ENCODE data around the gene C4A. TPM values are rescaled to one million over a fixed set of nuclear protein-coding genes. Genes with fewer than 3 reads are reported as not detected.

Gene C4A
- total and polyA plus RNA-seq, 2 of the 8 experiments (the other 6 are each of a cell fraction or from before 2014, with no cell fraction given): 0.62 to 2.4 TPM

- Histone ChIP-seq H4K5ac (ENCODE audit: insufficient read length, low read depth, low read length) (no peak overlapping the region), H2AFZ (ENCODE audit: low read length) (no peak overlapping the region), H3K18ac (ENCODE audit: extremely low read depth, low read length) (no peak overlapping the region), H3K14ac (ENCODE audit: insufficient read length) (no peak overlapping the region), H3K4me3 (ENCODE audit: extremely low read depth in 1 of 4, insufficient read depth in 2 of 4, low read depth in 3 of 4, low read length in 4 of 4) (no peak overlapping the region), H3K79me2 (ENCODE audit: control insufficient read depth in 1 of 2, insufficient read depth in 2 of 2, low read length in 2 of 2) (no peaks in the 10 kb centered on the region), H3K4me1 (replicated peaks in 1 of 4; ENCODE audit: control insufficient read depth in 3 of 4, insufficient read depth in 4 of 4, low read length in 3 of 4) (peaks cover 0 to 2% (median 0%) of the 10 kb centered on the region in 4 experiments; a peak in 1 of 7 replicates), H2BK12ac (ENCODE audit: low read depth, low read length) (no peak overlapping the region), H3K27me3 (replicated peaks in 1 of 4; ENCODE audit: control insufficient read depth in 3 of 4, extremely low read depth in 1 of 4, insufficient read depth in 3 of 4, low read length in 3 of 4) (peaks cover 0 to 5% (median 2%) of the 10 kb centered on the region in 4 experiments; a peak in 3 of 7 replicates), H3K9ac (replicated peaks in 1 of 4; ENCODE audit: extremely low read depth in 1 of 4, low read depth in 3 of 4, low read length in 3 of 4) (no peak overlapping the region), H3K36me3 (ENCODE audit: control insufficient read depth in 2 of 4, insufficient read depth in 4 of 4, low read length in 3 of 4) (peaks cover 15 to 37% (median 35%) of the 10 kb centered on the region in 4 experiments; a peak in 7 of 8 replicates), H2BK5ac (ENCODE audit: low read depth, low read length) (no peak overlapping the region), H2BK120ac (replicated peaks; ENCODE audit: low read depth, low read length) (no peak overlapping the region), H3K27ac (ENCODE audit: low read depth, low read length) (no peak overlapping the region), H3K9me3 (ENCODE audit: insufficient read depth in 2 of 2, low read depth in 1 of 2, low read length in 1 of 2) (no peaks in the 10 kb centered on the region), H3K4ac (replicated peaks; ENCODE audit: insufficient read length, low read depth, low read length) (no peak overlapping the region), H4K8ac (ENCODE audit: extremely low read depth, insufficient read depth, low read length) (no peak overlapping the region), H3K23ac (ENCODE audit: insufficient read length) (no peak overlapping the region), H4K20me1 (replicated peaks in 1 of 2; ENCODE audit: control insufficient read depth in 1 of 2, insufficient read depth in 2 of 2, low read length in 2 of 2) (no peaks in the 10 kb centered on the region), H3K4me2 (ENCODE audit: insufficient read depth in 1 of 2, low read depth in 2 of 2, low read length in 2 of 2) (no peak overlapping the region), H3K56ac (replicated peaks; ENCODE audit: insufficient read length, low read depth, low read length) (no peak overlapping the region), H4K91ac (replicated peaks; ENCODE audit: insufficient read length, low read length) (no peak overlapping the region), H3K23me2 (ENCODE audit: low read depth, low read length) (no peaks in the 10 kb centered on the region), H3K79me1 (ENCODE audit: low read depth, low read length) (no peaks in the 10 kb centered on the region), H2AK5ac (ENCODE audit: low read depth, low read length) (no peak overlapping the region), H2BK15ac (ENCODE audit: low read length) (no peak overlapping the region), H2BK20ac (ENCODE audit: low read length) (no peak overlapping the region)
- ChIA-PET CTCF (ENCODE audit: partially characterized antibody) (interaction anchor here (1.0 to 5.8 kb wide), 7 partner anchors 9 to 149 kb away, joined by 3 to 84 read pairs (median 20); partner anchors contain the start of genes DXO and SKIC2), POLR2A (ENCODE audit: partially characterized antibody) (interaction anchor here (0.8 to 16.4 kb wide), 8 partner anchors 9 to 126 kb away, joined by 3 to 279 read pairs (median 7); partner anchors contain the start of genes C2, DXO, NELFE and SKIC2)
- WGBS, 2 experiments (ENCODE audit: extremely low coverage in 1 of 2, insufficient coverage in 1 of 2, insufficient read length in 1 of 2, insufficient replicate concordance in 2 of 2, low coverage in 1 of 2, low lambda C conversion rate in 2 of 2, missing lambda C conversion rate in 1 of 2): 80% methylated on average over 7 of the region's 7 CpGs; no CpG with 5 or more reads in 1 of the 2 experiments
- FAIRE-seq: no peak
- TF ChIP-seq CBX5 (IDR thresholded peaks at IDR 0.05; ENCODE audit: low read depth, low read length) (no peak), RAD21 (IDR thresholded peaks at IDR 0.05 in 1 of 2, conservative IDR thresholded peaks at IDR 0.05 in 1 of 2; ENCODE audit: low read depth in 2 of 2, low read length in 2 of 2) (no peak), SIRT6 (IDR thresholded peaks at IDR 0.05; ENCODE audit: low read length) (no peak), POLR2AphosphoS5 (IDR thresholded peaks at IDR 0.05; ENCODE audit: low read depth, low read length) (0 out of 2 replicates have a peak, but pooled peaks have one; percentile 15)
- DNase-seq (ENCODE audit: low read depth in 1 of 2, low spot score in 2 of 2): no peak
Observed at GRCh38 chr6:31949926-31950548, 31.8 kb upstream of the C4A start.

Measured in H1 (cell line).